Measurements from ENCODE around the gene OAS2.

The OAS2 gene

GRCh38 chr12:112978163-112979040 lies at the start of gene OAS2:
Gene OAS2 (plus strand): TSS chr12:112978519. CDS start chr12:112978609, 90 bp downstream.
- FAIRE-seq = peak; percentile 12

DNA sequence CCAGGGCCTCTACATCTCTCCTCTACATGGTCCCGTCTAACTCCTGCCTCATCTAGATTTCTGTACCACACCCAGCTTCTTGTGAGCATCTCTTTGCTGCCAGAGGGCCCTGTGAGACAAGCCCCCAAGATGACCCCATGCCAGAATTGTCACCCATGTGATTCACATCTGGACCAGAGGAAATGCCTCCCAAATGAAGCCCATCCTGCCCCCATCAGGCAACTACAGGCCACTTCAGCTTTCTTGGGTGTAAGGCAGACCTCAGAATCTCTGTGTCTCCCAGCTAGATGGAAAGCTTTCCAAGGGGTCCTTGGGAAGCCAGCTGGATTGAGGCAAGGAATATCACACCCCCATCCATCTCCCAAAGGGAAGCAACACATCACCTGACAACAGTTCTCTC lies 49.3 kb upstream of the OAS2 start:
- FAIRE-seq = no peak

DNA sequence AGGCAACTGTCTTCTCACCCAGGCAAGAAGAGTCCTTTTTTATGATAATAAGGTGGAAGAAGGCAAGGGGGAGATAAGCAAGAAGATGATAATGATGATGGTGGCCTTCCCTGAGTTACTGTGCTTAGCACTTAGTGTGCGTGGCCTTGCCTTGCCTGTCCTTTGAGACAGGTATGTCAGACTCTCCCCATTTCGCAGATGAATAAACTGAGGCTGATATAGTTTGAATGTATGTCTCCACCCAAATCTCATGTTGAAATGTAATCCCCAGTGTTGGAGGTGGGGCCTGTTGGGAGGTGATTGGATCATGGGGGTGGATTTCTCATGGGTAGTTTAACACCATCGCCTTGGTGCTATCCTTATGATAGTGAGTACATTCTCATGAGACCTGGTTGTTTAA lies 48.6 kb upstream of the OAS2 start:
- no peak for FAIRE-seq

GRCh38 chr12:112930350-112930749 lies 48.0 kb upstream of the OAS2 start:
- FAIRE-seq = no peak

DNA sequence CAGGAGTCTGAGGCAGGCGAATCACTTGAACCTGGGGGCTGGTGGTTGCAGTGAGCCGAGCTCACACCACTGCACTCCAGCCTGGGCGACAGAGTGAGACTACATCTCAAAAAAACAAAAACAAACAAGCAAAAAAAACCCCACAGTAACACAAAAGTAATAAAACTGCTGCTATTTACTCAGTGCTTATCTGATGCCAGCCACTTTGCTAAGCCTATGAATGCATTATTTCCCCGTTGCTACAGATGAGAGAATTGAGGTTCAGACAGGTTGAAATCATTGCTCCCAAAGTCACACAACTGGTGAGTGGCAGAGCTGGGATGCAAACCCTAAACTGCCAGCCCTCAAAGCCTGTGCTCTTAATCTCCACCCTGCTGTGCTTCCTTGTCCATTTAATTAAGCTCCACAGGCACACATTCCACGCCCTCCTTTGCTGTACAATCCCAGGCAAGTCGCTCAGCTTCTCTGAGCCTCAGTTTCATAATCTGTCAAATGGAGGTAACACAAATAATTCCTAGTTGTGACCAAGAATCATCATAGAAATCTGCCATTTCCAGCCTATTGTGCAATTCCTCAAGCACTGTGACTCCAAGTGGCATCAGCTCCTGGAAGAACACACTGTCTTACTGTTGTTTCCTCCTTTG lies 45.7 kb upstream of the OAS2 start:
- FAIRE-seq = no peak

DNA sequence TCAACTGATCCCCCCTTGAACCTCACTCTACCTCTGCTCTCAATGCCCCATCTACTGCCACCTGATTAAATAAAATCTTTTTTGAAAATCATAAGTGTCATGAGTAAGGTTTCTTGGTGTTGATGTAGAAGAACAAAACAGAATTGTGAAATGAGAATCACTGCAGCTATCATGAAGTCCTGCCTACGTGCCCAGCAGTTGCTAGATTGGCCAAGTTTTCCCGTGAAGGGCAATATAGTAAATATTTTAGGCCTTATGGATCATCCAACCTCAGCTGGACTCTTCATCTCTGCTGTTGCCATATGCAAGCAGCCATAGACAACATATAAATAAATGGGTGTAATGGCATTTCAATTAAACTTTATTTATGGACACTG lies 45.2 kb upstream of the OAS2 start:
- no peak for FAIRE-seq

DNA sequence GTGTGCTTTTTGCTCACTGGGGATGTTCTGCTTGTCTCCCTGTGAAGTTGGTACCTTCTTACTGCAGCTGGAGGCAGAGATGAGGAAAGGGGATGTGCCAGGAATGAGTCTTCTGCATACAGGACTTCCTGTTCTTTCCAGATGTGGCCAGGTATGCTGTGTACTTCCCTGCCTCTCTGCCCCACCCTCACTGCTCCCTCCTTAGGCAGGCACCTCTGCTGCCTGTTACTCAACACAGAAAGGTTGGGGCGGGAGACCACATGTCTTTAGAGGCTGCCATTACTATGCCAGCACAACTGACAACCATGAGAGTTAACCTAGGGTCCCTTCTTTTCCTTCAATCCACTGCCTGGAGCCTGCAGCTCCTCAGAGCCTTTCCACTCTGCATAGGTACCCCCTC lies 42.1 kb upstream of the OAS2 start:
- FAIRE-seq = no peak

GRCh38 chr12:112936927-112937326 lies 41.4 kb upstream of the OAS2 start:
- no peak for FAIRE-seq

DNA sequence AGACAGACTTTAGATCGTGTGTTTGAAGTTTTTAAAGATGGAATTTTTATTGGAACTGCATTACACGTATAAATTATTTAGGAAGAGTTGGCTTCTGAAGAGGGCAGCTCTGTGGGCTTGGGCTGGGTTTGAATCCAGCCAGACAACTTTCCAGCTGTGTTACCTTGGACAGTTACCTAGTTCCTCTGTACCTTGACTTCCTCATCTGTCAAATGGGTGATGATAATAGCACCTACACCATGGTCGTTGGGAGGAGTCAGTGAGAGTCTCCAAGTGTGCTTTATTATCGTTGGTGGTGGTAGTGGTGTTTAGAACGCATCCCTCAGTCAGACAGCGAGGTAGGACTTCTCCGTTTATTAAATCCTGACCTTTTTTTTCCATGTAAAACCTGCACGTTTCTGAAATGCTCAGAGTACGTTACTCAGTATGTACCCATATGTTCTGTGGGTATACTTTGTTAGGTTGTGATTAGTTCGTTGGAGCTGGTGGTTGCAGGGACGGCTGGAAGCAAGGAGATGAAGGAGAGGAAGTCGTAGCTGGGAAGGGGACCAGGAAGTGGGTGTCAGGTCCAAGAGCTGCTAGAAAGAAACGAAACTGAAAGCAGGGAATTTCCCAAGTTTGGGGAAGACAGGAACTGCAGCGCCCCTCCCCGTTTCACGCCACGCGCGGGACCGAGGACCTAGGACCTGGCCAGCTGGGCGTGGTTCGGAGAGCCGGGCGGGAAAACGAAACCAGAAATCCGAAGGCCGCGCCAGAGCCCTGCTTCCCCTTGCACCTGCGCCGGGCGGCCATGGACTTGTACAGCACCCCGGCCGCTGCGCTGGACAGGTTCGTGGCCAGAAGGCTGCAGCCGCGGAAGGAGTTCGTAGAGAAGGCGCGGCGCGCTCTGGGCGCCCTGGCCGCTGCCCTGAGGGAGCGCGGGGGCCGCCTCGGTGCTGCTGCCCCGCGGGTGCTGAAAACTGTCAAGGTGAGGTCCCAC lies 40.3 kb upstream of the OAS2 start, which contains the start of gene OAS3:
Gene OAS3, plus strand, starts transcription at position 734 of the 979 bp plus-strand sequence. Its CDS starts 57 bp downstream, at position 791.
- FAIRE-seq = no peak

DNA sequence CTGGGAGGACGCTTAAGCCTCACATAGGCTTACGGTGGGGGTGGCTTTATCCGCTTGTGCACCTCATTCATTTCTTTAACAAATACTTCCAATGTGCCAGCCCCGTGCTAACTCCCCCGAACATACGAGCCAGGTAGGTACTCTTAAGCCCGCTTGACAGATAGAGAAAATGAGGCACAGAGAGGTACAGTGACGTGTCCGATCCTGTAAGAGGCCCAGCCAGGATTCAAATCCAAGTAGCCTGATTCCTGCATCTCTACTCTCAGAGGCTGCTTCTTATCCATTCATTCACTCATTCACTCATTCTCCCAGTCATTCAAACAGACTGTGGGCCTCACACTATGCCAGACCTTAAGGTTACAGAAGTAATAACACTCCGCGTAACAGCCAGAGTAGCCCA lies 39.6 kb upstream of the OAS2 start:
- FAIRE-seq = no peak

GRCh38 chr12:112939761-112940381 lies 38.4 kb upstream of the OAS2 start:
- FAIRE-seq = no peak

DNA sequence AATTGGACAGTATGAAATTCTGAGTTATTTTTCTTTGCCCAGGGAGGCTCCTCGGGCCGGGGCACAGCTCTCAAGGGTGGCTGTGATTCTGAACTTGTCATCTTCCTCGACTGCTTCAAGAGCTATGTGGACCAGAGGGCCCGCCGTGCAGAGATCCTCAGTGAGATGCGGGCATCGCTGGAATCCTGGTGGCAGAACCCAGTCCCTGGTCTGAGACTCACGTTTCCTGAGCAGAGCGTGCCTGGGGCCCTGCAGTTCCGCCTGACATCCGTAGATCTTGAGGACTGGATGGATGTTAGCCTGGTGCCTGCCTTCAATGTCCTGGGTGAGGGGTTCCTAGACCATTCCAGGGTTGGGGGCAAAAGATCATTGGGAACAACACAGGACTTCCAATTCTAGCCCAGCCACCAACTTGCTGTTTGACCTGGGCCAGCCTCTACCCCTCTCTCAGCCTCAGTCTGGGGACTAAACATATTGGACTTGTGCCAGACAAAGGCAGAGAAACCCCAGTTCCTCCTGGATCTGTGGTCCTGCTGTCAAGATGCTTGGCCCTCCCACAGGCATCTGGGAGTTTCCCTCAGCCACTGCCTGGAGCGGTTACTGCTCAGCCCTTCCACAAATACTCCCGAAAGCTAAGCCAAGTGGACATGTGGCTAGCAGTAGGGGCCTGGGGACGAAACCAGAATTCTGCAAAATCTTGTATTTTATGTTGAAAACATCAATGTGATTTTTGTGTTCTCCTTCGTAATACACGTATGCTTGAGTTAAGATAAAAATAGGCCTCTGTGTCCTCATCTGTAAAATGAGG lies 36.6 kb upstream of the OAS2 start:
- FAIRE-seq = no peak

- FAIRE-seq = no peak
These were observed 35.7 kb upstream of the OAS2 start for GRCh38 chr12:112942572-112942971.

- FAIRE-seq = no peak
These were observed 34.2 kb upstream of the OAS2 start for GRCh38 chr12:112944024-112944690.

DNA sequence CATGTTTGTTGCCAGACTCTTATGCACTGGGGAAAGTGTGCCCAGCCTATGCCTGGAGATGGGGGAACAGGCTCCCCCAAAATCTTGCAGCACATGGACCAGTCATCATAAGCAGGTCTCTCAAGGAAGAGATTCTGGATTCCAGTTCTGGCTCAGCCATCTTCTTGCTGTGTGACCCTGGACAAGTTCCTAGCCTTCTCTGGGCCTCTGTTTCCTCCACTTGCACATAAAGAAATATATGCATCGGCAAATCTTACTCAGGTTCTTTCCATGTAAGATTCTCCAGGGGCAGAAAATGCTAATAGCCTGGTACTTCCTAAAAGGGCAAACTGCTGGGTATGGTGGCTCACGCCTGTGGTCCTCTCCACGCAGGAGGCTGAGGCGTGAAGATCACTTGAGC lies 32.8 kb upstream of the OAS2 start:
- no peak for FAIRE-seq

GRCh38 chr12:112946236-112947000 lies 31.9 kb upstream of the OAS2 start:
- no peak for FAIRE-seq

DNA sequence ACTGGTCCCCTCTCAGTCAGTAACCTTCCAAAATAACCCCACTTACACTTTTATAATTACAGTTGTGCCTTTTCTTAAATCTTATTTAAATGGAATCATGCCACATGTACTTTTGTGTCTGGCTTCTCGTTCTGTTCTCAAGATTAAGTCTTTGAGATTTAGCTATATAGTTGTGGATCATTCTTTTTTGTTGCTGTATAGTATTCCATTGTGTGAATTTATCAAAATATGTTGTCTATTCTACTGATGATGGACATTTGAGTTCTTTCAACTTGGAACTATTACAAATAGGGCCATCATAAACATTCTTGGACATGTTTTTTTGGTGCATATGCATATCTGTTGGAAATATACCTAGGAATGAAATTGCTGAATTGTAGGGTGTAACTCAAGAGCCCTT lies 31.0 kb upstream of the OAS2 start:
- FAIRE-seq = no peak

DNA sequence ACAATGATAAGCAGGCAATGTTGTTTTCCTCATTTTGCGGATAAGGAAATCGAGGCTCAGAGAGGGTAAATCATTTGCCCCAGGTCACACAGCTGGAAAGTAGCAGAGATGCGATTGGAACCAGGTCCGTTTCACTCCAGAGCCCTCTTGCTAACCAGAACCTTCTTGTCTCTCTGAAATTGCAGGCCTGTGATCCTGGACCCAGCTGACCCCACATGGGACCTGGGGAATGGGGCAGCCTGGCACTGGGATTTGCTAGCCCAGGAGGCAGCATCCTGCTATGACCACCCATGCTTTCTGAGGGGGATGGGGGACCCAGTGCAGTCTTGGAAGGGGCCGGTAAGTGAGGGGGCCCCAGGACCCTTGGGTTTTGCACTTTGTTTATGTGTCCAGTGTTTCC lies 30.6 kb upstream of the OAS2 start:
- FAIRE-seq = no peak

DNA sequence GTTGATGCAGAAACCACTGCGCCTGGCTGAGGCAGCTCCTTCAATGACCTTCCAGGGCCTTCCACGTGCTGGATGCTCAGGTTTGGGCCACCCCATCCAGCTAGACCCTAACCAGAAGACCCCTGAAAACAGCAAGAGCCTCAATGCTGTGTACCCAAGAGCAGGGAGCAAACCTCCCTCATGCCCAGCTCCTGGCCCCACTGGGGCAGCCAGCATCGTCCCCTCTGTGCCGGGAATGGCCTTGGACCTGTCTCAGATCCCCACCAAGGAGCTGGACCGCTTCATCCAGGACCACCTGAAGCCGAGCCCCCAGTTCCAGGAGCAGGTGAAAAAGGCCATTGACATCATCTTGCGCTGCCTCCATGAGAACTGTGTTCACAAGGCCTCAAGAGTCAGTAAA lies 29.5 kb upstream of the OAS2 start:
- FAIRE-seq = no peak

GRCh38 chr12:112950701-112951100 lies 27.6 kb upstream of the OAS2 start:
- FAIRE-seq = no peak
